HepG2 (cell line): Measurements from ENCODE around the gene KRTAP19-5. TPM values are rescaled to one million over a fixed set of nuclear protein-coding genes. Genes with fewer than 3 reads are reported as not detected.

Experiments
- ATAC-seq: fragments of 200-7000 bp; cut with Tn5 transposase; 3 replicates; pipeline ENCODE4 v1.9.1; 2020; ENCODE audit warnings: mild to moderate bottlenecking, moderate library complexity
- BruUV-seq: library from RNA; stranded (reverse); fragments of 400-500 nt; replicated peaks from 2 replicates; lab custom pipeline; 2021; lab: Mats Ljungman, UMichigan
- CTCF ChIA-PET: fragments of 300-600 bp; formaldehyde crosslinking; extraction: SDS; loops from one replicate; lab custom pipeline; 2021; ENCODE audit warnings: low total read pairs, inconsistent platforms, low intra/inter-chr PET ratio; lab: Yijun Ruan, JAX
- POLR2A ChIA-PET: fragments of 350-600 bp; sonication (Branson Sonifier 250); formaldehyde crosslinking; loops from one replicate; lab custom pipeline; 2020; ENCODE audit warnings: antibody characterized with exemption, inconsistent platforms; lab: Yijun Ruan, JAX
- DNase-seq: peaks from one replicate; pipeline ENCODE4 v3.0.0-alpha.2; 2015; ENCODE audit warnings: low spot score
- FAIRE-seq: peaks from 3 replicates; lab custom pipeline; 2011; peaks lifted over from hg19 to GRCh38; lab: Jason Lieb, UNC
- H2AFZ ChIP-seq: one replicate; pipeline ENCODE4 v1.6.1; 2011; ENCODE audit warnings: low read length, inconsistent platforms
- H3K27ac ChIP-seq: fragments of 300-600 bp; 3 replicates; pipeline ENCODE4 v1.8.0; 2011; ENCODE audit warnings: mixed run types, mild to moderate bottlenecking, mixed read lengths, low read length, inconsistent platforms; ENCODE audit not compliant: insufficient read depth; ENCODE audit errors: extremely low read length
- H3K27me3 ChIP-seq, 2 experiments: fragments of 200-600 bp in 1 of 2; 2 replicates in 1 of 2; 3 replicates in 1 of 2; pipeline versions ENCODE4 v1.6.0 to v1.8.0; 2011; ENCODE audit warnings: low read length in 2 of 2, mild to moderate bottlenecking in 2 of 2, moderate library complexity in 2 of 2, inconsistent platforms in 1 of 2; ENCODE audit not compliant: insufficient read depth in 2 of 2, control insufficient read depth in 1 of 2
- H3K36me3 ChIP-seq, 2 experiments: fragments of 200-600 bp in 1 of 2; replicated peaks in 1 of 2; 2 replicates in 1 of 2; 3 replicates in 1 of 2; pipeline versions ENCODE4 v1.5.1 to v1.8.0; 2011; ENCODE audit warnings: low read length in 2 of 2, inconsistent platforms in 1 of 2; ENCODE audit not compliant: insufficient read depth in 2 of 2, control insufficient read depth in 1 of 2
- H3K4me1 ChIP-seq: 2 replicates; pipeline ENCODE4 v1.5.1; 2012; ENCODE audit warnings: low read length, inconsistent platforms; ENCODE audit not compliant: insufficient read depth
- H3K4me2 ChIP-seq: 2 replicates; pipeline ENCODE4 v1.6.0; 2011; ENCODE audit warnings: low read depth, low read length, inconsistent platforms
- H3K4me3 ChIP-seq, 3 experiments: fragments of 200-600 bp in 1 of 3; sonication (generic), shearing (Covaris generic) in 1 of 3; replicated peaks in 1 of 3; 2 replicates each; pipeline ENCODE4 v1.5.1; 2011 to 2016; ENCODE audit warnings: low read length in 3 of 3, inconsistent platforms in 2 of 3, low read depth in 2 of 3, mild to moderate bottlenecking in 2 of 3, control low read depth in 1 of 3, mixed read lengths in 1 of 3; ENCODE audit not compliant: insufficient read depth in 1 of 3
- H3K79me2 ChIP-seq: one replicate; pipeline ENCODE4 v1.6.1; 2011; ENCODE audit warnings: low read length, inconsistent platforms; ENCODE audit not compliant: insufficient read depth
- H3K9ac ChIP-seq: 2 replicates; pipeline ENCODE4 v1.6.0; 2011; ENCODE audit warnings: mild to moderate bottlenecking, low read depth, low read length, inconsistent platforms; ENCODE audit not compliant: insufficient read depth
- H3K9me3 ChIP-seq: 2 replicates; pipeline ENCODE4 v1.5.1; 2012; ENCODE audit warnings: mild to moderate bottlenecking, low read length
- H4K20me1 ChIP-seq: 2 replicates; pipeline ENCODE4 v1.6.0; 2011; ENCODE audit warnings: inconsistent platforms, mild to moderate bottlenecking, low read length, moderate library complexity; ENCODE audit not compliant: insufficient read depth
- HHEX ChIP-seq: IDR thresholded peaks from 2 replicates; pipeline ENCODE4 v1.6.1; 2016; ENCODE audit warnings: control low read depth
- KAT7 ChIP-seq: IDR thresholded peaks from 2 replicates; pipeline ENCODE4 v1.6.1; 2018; ENCODE audit warnings: borderline replicate concordance, missing compliant biosample characterization
- STAT5B ChIP-seq: sonication (generic); formaldehyde crosslinking; IDR thresholded peaks from 2 replicates; pipeline ENCODE4 v1.4.0; 2020; ENCODE audit warnings: missing genetic modification reagents
- ZBTB14 ChIP-seq: sonication (generic); formaldehyde crosslinking; IDR thresholded peaks from 2 replicates; pipeline ENCODE4 v1.4.0; 2020; ENCODE audit warnings: missing genetic modification reagents
- ZBTB25 ChIP-seq: IDR thresholded peaks from 2 replicates; pipeline ENCODE4 v1.6.1; 2018; ENCODE audit warnings: missing genetic modification reagents
- ZNF292 ChIP-seq: sonication (generic); formaldehyde crosslinking; IDR thresholded peaks from 2 replicates; pipeline ENCODE4 v1.8.1; 2022; ENCODE audit warnings: mild to moderate bottlenecking, low read depth, missing genetic modification reagents, borderline replicate concordance
- ZNF513 ChIP-seq: sonication (generic); formaldehyde crosslinking; conservative IDR thresholded peaks from 2 replicates; pipeline ENCODE4 v1.5.0; 2020; ENCODE audit warnings: missing genetic modification reagents
- ZNF782 ChIP-seq: sonication (generic); formaldehyde crosslinking; IDR thresholded peaks from 2 replicates; pipeline ENCODE4 v1.4.0; 2020; ENCODE audit warnings: missing genetic modification reagents, mild to moderate bottlenecking, borderline replicate concordance
- ZSCAN30 ChIP-seq: sonication (generic); formaldehyde crosslinking; IDR thresholded peaks from 2 replicates; pipeline ENCODE4 v1.5.0; 2020; ENCODE audit warnings: mild to moderate bottlenecking, missing genetic modification reagents
- WGBS: methylation state at CpG from one replicate; pipeline ENCODE4 v1.1.6; 2017; ENCODE audit warnings: low lambda C conversion rate; 5-methylcytosine and 5-hydroxymethylcytosine counted together
- in situ Hi-C: cut with HindIII; loops from 2 replicates; pipeline ENCODE4 v1.10.0; 2017; ENCODE audit warnings: low pct_unique_long_range_greater_than_20kb; ENCODE audit not compliant: extremely low pct_ligation_motif_present
- intact Hi-C: fragments of 100-400 bp; cut with micrococcal nuclease; formaldehyde crosslinking; loops from one replicate; pipeline ENCODE4 v1.10.0; 2022; ENCODE audit not compliant: unreplicated experiment
- polyA plus RNA-seq, 8 experiments: library from polyadenylated mRNA; depleted of rRNA in 3 of 8; stranded (reverse) in 7 of 8; unstranded in 1 of 8; fragments of >200 nt; fragmentation: Illumina TruSeq in 4 of 8; extraction: Trizol in 4 of 8; gene quantifications; 2 replicates each; pipeline versions ENCODE4 v1.2.1 to v1.2.3, GENCODE V29; 2011 to 2016; ENCODE audit warnings: low read depth in 4 of 8, missing spikeins in 1 of 8, mixed read lengths in 1 of 8; ENCODE audit not compliant: insufficient read depth in 1 of 8
- total RNA-seq, 5 experiments: library from RNA; depleted of rRNA; stranded (reverse); fragments of >200 nt; fragmentation: Illumina TruSeq; extraction: Trizol; gene quantifications; 2 replicates each; pipeline ENCODE4 v1.2.3, GENCODE V29; 2016; ENCODE audit warnings: low read depth in 1 of 5
- TF ChIP-seq, protein P1 (sequence below): sonication (generic); formaldehyde crosslinking; IDR thresholded peaks from 2 replicates; pipeline ENCODE4 v1.8.1; 2023; ENCODE audit warnings: mild to moderate bottlenecking, inconsistent platforms, moderate library complexity, missing genetic modification reagents, borderline replicate concordance
- TF ChIP-seq, protein P2 (sequence below): sonication (generic); formaldehyde crosslinking; IDR thresholded peaks from 2 replicates; pipeline ENCODE4 v1.5.1; 2020; ENCODE audit warnings: mild to moderate bottlenecking, missing genetic modification reagents, moderate library complexity

Gene KRTAP19-5
- total and polyA plus RNA-seq, 2 of the 13 experiments (the other 11 are each of a cell fraction or from before 2014, with no cell fraction given) = not detected

- TF ChIP-seq ZNF513 (CRISPR knock-in tag) (no peak), ZNF782 (no peak), ZBTB14 (CRISPR knock-in tag) (no peak), ZSCAN30 (CRISPR knock-in tag) (no peak), STAT5B (CRISPR knock-in tag) (no peak)
- TF ChIP-seq, protein P1, sequence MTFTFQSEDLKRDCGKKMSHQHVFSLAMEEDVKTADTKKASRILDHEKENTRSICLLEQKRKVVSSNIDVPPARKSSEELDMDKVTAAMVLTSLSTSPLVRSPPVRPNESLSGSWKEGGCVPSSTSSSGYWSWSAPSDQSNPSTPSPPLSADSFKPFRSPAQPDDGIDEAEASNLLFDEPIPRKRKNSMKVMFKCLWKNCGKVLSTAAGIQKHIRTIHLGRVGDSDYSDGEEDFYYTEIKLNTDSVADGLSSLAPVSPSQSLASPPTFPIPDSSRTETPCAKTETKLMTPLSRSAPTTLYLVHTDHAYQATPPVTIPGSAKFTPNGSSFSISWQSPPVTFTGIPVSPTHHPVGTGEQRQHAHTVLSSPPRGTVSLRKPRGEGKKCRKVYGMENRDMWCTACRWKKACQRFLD (CRISPR knock-in tag) = no peak
These were observed 15.8 kb downstream of the KRTAP19-5 start (continued) for GRCh38 chr21:30486180-30486579.

DNA sequence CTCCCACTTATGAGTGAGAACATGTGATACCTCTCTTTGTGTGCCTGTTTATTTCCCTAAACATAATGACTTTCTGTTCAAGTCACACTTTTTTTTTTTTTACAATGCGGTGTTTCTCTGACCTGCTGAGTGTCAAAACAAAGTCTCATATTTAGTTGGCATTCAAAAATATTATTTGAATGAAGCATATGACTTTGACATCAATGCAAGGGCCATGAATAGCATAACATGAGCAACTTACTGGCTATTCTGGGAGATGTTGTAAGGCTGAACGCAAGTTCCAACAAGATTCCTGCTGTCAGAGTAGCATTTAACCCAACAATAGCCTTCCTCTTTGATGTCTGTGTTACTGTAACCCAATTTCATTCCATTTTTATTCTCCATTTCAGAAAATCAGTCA is 19.8 kb downstream of the KRTAP19-5 start:
- H3K36me3 ChIP-seq = no peaks in the 10 kb centered on the region
- WGBS = 5% methylated on average over 2 of the region's 2 CpGs
- H3K79me2 ChIP-seq = no peaks in the 10 kb centered on the region
- peaks cover 87% of the 10 kb centered on the region for H3K9me3 ChIP-seq
- no peaks in the 10 kb centered on the region for H3K4me1 ChIP-seq
- no peak overlapping the region for H3K27ac ChIP-seq
- POLR2A ChIA-PET = no interaction called here
- no TSS peak for BruUV-seq
- no peaks in the 10 kb centered on the region for H4K20me1 ChIP-seq
- ATAC-seq (no peak), DNase-seq (no peak), FAIRE-seq (no peak)
- H3K4me3 ChIP-seq = no peak overlapping the region
- no peak overlapping the region for H3K9ac ChIP-seq
- no peak overlapping the region for H2AFZ ChIP-seq
- in situ Hi-C loops = no loop called here
- H3K27me3 ChIP-seq = no peaks in the 10 kb centered on the region
- TF ChIP-seq, protein P2, sequence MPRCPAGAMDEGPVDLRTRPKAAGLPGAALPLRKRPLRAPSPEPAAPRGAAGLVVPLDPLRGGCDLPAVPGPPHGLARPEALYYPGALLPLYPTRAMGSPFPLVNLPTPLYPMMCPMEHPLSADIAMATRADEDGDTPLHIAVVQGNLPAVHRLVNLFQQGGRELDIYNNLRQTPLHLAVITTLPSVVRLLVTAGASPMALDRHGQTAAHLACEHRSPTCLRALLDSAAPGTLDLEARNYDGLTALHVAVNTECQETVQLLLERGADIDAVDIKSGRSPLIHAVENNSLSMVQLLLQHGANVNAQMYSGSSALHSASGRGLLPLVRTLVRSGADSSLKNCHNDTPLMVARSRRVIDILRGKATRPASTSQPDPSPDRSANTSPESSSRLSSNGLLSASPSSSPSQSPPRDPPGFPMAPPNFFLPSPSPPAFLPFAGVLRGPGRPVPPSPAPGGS = no peak
- TF ChIP-seq ZNF292 (CRISPR knock-in tag) (no peak), KAT7 (no peak), HHEX (no peak), ZBTB25 (CRISPR knock-in tag) (no peak)
- CTCF ChIA-PET = no interaction called here
- intact Hi-C loops = no loop called here
- no peak overlapping the region for H3K4me2 ChIP-seq
